ENCODE results near the gene DYNAP.

The DYNAP gene, protein sequence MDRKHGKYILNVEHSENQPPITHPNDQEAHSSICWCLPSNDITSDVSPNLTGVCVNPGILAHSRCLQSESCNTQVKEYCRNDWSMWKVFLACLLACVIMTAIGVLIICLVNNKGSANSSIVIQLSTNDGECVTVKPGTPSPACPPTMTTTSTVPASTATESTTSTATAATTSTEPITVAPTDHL

DNA sequence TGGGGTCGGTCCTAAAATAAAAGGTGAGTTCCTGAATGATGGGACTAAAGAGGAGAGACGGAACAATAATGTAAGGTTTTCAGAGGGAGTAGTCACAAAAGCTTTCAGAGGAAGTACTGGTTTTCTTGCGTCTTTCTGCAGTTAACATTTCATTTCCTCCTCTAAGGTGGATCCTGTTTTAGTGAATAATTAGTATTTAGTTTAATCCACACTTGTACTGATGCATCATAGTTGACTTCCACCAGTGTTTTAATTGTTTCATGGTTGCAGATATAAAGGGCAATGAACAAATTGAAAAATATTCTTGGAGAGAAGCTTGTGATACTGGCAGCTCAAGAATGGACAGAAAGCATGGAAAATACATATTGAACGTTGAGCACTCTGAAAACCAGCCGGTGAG is at the start of gene DYNAP:
DYNAP (plus strand) TSS at position 301 of the 400 bp plus-strand sequence; CDS start at position 339, 38 bp downstream.
- Mint-ChIP-seq H3K9me3 (no peaks in the 10 kb centered on the region), H3K27me3 (peaks cover 5% of the 10 kb centered on the region), H3K4me3 (no peak within 1 kb of the TSS), H3K27ac (no peak within 1 kb of the TSS), H3K4me1 (no peaks in the 10 kb centered on the region), H3K36me3 (ENCODE audit: low read depth) (no peaks in the 10 kb centered on the region)
- DNase-seq (no peak), ATAC-seq (no peak)

DNA sequence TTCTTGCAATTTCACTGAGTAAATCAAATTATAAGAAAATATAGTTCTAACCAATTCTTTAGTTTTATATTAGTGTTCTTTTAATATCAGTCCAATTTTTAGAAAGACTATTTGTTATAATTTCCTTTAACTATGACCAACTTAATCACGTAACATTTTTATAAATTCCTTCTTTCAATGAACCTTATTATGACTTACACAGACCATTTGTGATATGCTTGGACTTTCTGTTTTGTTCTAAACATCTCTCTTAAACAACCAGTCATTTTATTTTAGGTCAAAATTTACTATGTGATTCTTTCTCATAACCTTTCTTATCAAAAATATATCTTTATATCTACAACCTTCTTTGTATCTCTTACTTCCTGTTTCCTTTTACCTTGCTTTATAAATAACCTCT is 39.5 kb upstream of the DYNAP start:
- no peaks in the 10 kb centered on the region for H3K36me3 Mint-ChIP-seq (ENCODE audit: low read depth)
- H3K4me3 Mint-ChIP-seq = no peak overlapping the region
- H3K27ac Mint-ChIP-seq = no peak overlapping the region
- no peaks in the 10 kb centered on the region for H3K4me1 Mint-ChIP-seq
- H3K9me3 Mint-ChIP-seq = peaks cover 5% of the 10 kb centered on the region
- ATAC-seq = no peak
- no peak for DNase-seq
- peaks cover 2% of the 10 kb centered on the region for H3K27me3 Mint-ChIP-seq

DNA sequence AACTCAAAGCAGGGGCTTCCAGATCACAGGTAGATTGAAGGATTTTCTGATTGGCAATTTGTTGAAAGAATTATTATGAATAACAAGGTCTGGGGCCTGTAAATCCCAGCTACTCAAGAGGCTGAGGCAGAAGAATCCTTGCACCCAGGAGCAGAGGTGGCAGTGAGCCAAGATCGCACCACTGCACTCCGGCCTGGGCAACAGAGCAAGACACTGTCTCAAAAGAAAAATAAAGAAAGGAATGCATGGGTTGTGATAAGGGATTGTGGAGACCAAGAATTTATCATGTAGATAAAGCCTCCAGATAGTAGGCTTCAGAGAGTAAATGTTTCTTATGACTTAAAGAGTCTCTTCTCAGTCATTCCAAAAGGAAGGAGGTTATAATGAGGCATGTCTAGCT is 35.8 kb upstream of the DYNAP start:
- ATAC-seq (no peak), DNase-seq (no peak)
- no peaks in the 10 kb centered on the region for H3K36me3 Mint-ChIP-seq (ENCODE audit: low read depth)
- no peaks in the 10 kb centered on the region for H3K9me3 Mint-ChIP-seq
- peaks cover 2% of the 10 kb centered on the region for H3K27me3 Mint-ChIP-seq
- H3K27ac Mint-ChIP-seq = no peak overlapping the region
- H3K4me3 Mint-ChIP-seq = no peak overlapping the region
- no peaks in the 10 kb centered on the region for H3K4me1 Mint-ChIP-seq

DNA sequence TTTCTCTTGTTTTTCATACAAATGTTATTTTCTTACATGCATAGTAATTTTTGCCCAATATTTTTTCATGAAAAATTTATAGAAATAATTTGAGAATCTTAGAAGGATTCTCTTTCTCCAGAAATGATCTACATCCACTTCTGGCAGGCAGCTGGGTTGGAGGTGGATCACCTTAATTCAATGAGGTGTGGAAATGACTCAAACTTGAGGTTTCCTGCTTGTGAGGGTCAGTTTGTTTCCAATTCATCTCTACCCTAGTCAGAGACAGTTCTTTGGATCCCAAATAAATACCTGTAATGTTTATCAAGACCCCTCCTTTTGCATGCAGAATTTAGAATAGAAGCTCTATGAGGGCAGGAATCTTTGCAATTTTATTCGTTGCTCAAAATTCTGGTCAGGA is 35.0 kb upstream of the DYNAP start:
- ATAC-seq (no peak), DNase-seq (no peak)
- Mint-ChIP-seq H3K36me3 (ENCODE audit: low read depth) (no peaks in the 10 kb centered on the region), H3K27me3 (peaks cover 2% of the 10 kb centered on the region), H3K4me3 (no peak overlapping the region), H3K9me3 (no peaks in the 10 kb centered on the region), H3K27ac (no peak overlapping the region), H3K4me1 (no peaks in the 10 kb centered on the region)

DNA sequence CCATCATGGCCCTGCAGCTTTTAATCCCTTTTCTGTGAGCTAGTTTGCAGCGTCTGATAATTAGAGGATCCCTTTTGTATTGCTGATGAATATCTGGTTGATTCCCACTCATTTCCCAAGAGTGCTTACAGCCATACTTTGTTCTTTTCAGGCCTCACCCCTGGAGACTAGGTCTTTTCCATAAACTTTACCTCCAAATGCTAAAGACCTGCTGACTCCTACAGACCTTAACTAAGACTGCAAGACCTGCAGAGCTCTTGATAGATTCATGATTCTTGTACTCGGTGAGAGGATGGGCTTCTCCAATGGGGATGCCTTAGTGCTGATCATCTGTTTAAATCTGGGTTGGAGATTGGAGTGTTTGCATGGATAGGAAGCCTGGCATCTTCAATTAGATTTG is 33.1 kb upstream of the DYNAP start:
- DNase-seq (no peak), ATAC-seq (no peak)
- Mint-ChIP-seq H3K9me3 (no peaks in the 10 kb centered on the region), H3K27ac (no peak overlapping the region), H3K36me3 (ENCODE audit: low read depth) (no peaks in the 10 kb centered on the region), H3K4me3 (no peak overlapping the region), H3K27me3 (peaks cover 2% of the 10 kb centered on the region), H3K4me1 (no peaks in the 10 kb centered on the region)

DNA sequence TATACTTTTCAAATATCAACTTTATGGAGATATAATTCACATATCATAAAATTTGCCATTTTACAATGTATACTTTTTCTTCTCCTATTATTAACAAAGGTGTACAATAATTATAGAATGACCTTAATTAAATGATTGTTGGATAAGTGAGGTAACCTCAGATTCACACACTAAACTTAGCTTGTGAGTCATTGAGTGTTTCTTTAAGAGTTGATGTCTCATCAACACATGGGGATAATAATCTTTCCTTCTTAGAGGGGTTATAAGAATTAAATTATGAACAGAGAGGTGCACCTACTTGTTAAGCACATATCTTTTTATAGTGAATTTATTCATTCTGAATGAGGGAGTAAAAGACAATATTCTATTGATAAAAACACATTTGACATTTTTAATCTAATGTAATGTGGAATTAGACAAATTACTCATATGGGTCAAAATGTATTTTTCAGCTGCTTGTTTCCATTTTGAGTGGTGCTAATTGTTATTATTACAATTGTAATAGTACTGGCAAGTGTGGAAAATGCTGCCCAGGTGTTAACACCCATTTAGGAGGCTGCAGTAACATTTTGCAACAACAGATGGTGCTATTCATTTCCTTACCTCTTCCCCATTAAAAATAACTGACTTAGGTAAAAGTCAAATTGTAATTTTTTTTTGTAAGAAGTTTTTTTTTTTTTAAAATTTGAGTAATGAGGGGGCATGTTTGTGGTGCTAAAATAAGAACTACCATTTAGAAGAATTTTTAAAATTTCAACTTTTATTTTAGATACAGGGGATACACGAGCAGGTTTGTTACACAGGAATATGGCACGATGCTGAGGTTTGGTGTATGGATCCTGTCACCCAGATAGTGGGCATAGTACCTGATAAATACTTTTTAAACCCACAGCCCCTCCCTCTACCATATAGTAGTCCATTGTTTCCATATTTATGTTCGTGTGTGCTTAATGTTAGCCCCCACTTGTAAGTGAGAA is 32.1 kb upstream of the DYNAP start:
- Mint-ChIP-seq H3K27ac (no peak overlapping the region), H3K4me1 (no peaks in the 10 kb centered on the region), H3K4me3 (no peak overlapping the region), H3K27me3 (peaks cover 2% of the 10 kb centered on the region), H3K36me3 (ENCODE audit: low read depth) (no peaks in the 10 kb centered on the region), H3K9me3 (no peaks in the 10 kb centered on the region)
- ATAC-seq = no peak
- DNase-seq = no peak

DNA sequence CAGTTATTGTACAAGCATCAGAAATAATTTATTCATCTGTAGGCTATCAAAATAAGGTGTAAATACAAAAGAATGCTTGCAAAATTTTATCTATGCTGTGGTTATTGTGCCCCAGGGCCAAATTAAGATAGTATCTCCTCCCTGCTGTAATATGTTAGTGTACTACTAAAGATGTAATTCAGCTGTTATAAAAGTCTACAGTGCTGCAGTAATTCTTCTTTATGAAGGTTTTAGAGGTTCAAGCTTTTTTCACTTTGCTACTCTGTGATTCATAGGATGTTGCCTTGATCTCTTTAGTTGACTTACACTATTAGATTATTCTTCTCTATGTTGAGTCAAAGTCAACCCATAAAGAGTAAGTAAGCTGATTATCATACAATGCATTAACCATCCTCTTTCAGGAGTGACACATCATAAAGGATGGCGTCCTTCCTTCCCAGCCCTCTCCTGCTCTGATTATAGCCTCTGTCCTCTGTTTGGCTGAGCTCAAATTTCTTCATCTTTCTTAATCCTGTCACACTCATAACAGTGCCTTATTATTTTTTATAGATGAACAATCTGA is 29.3 kb upstream of the DYNAP start:
- no peaks in the 10 kb centered on the region for H3K36me3 Mint-ChIP-seq (ENCODE audit: low read depth)
- H3K4me3 Mint-ChIP-seq = no peak overlapping the region
- no peaks in the 10 kb centered on the region for H3K4me1 Mint-ChIP-seq
- H3K27ac Mint-ChIP-seq = no peak overlapping the region
- H3K27me3 Mint-ChIP-seq = peaks cover 2% of the 10 kb centered on the region
- DNase-seq = no peak
- H3K9me3 Mint-ChIP-seq = no peaks in the 10 kb centered on the region
- no peak for ATAC-seq

DNA sequence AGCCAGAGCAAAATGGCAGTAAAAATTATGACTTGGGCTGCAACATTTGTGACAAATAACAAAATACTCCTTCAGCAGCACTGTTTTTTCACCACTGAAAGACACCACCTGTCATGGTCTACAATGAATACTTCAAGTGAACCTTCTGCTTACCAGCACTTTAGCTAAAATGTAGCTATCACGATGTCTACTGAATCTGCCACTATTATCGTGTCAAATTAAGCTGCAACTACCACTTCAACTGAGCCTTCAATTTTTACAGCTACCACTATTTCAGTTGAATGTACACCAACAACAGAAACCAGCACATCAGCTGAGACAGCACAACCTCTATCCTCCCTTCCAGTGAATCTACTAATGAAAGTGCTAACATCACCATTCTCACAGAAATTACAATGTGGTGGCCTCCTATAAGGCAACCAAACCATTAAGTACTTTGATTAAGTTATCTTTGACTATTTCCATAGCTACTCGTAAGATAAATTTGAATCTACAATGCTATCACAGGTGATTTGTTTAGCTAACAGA is 10.8 kb upstream of the DYNAP start:
- Mint-ChIP-seq H3K4me3 (no peak overlapping the region), H3K36me3 (ENCODE audit: low read depth) (no peaks in the 10 kb centered on the region), H3K27ac (no peak overlapping the region), H3K4me1 (no peaks in the 10 kb centered on the region), H3K27me3 (peaks cover 3% of the 10 kb centered on the region), H3K9me3 (no peaks in the 10 kb centered on the region)
- ATAC-seq (no peak), DNase-seq (no peak)

DNA sequence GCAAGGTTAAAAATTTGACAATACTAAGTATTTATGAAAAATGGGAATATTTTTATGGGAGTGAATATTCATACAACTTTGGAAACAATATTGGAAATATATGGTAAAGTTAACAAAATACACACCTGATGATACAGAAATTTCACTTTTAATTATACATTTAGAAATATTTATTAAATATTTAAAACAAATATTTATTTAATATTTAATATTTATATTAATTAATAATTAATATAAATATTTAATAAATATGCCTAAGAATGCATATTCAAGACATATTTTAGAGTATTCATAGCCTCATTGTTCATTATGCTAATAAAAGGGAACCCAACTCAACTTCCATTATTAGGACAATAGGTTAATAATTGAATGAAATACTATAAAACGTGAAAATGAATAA is 7.0 kb upstream of the DYNAP start:
- Mint-ChIP-seq H3K36me3 (ENCODE audit: low read depth) (no peaks in the 10 kb centered on the region), H3K4me3 (no peak overlapping the region), H3K27ac (no peak overlapping the region), H3K4me1 (no peaks in the 10 kb centered on the region), H3K9me3 (no peaks in the 10 kb centered on the region), H3K27me3 (no peaks in the 10 kb centered on the region)
- DNase-seq (no peak), ATAC-seq (no peak)

DNA sequence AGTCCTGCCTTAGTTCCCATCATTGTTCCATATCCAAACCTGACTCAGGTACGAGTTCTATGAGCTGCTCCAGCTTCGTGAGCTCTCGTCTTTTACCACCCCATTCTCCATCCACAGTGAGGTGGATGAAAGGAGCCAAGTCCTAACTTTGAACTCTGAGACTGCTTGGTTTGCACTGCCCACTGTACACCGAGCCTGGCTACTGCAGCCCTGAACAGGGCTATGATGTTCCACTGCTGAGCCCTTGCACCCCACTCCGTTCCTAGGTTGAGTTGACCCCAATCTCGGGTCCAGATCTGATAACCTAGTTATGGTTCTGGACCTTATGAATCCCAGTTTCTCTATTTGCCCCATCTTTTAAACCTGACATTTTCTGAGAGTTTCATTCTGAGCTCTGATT is 5.3 kb upstream of the DYNAP start:
- no peak for DNase-seq
- Mint-ChIP-seq H3K36me3 (ENCODE audit: low read depth) (no peaks in the 10 kb centered on the region), H3K4me1 (no peaks in the 10 kb centered on the region), H3K27me3 (no peaks in the 10 kb centered on the region), H3K4me3 (no peak overlapping the region), H3K27ac (no peak overlapping the region), H3K9me3 (no peaks in the 10 kb centered on the region)
- no peak for ATAC-seq

DNA sequence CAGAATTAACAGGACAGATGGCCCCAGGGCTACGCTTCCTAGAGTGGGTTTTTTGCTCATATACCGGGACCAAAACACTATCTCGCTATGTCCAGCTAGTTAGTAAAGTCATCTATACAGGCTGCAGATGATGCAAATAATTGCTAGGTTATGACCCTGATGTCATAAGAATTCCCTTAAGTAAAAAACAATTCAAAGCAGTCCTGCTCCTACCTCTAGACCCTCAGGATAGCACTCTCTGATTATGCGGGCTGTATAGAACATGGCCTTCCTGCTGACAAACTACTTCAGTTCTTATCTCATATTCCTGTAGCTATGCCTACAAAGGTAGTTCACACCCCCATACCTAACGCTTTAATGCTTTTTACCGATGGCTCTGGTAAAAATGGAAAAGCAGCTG is 13.2 kb downstream of the DYNAP start:
- H3K4me1 Mint-ChIP-seq = no peaks in the 10 kb centered on the region
- H3K27me3 Mint-ChIP-seq = no peaks in the 10 kb centered on the region
- no peaks in the 10 kb centered on the region for H3K36me3 Mint-ChIP-seq (ENCODE audit: low read depth)
- H3K4me3 Mint-ChIP-seq = no peak overlapping the region
- H3K9me3 Mint-ChIP-seq = no peaks in the 10 kb centered on the region
- ATAC-seq (no peak), DNase-seq (no peak)
- no peak overlapping the region for H3K27ac Mint-ChIP-seq

DNA sequence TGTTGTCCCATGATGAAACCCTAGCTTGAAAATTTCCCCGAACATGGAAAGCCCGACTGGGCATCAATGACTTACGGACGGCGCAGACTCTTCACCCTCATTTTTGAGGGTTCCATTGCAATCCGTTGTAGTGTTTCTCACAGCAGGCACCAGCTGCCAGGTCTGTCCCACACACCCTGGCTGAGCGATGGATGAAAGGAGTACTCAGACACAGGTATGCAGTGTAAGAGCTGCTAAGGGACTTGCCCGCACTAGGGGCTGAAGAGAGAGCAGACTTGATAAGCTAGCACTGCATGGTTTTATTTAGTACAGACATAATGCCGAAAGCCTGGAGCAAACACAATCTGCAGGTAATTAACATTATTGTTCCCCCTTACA is 15.8 kb downstream of the DYNAP start:
- H3K27me3 Mint-ChIP-seq = no peaks in the 10 kb centered on the region
- H3K36me3 Mint-ChIP-seq (ENCODE audit: low read depth) = no peaks in the 10 kb centered on the region
- H3K4me1 Mint-ChIP-seq = no peaks in the 10 kb centered on the region

DNA sequence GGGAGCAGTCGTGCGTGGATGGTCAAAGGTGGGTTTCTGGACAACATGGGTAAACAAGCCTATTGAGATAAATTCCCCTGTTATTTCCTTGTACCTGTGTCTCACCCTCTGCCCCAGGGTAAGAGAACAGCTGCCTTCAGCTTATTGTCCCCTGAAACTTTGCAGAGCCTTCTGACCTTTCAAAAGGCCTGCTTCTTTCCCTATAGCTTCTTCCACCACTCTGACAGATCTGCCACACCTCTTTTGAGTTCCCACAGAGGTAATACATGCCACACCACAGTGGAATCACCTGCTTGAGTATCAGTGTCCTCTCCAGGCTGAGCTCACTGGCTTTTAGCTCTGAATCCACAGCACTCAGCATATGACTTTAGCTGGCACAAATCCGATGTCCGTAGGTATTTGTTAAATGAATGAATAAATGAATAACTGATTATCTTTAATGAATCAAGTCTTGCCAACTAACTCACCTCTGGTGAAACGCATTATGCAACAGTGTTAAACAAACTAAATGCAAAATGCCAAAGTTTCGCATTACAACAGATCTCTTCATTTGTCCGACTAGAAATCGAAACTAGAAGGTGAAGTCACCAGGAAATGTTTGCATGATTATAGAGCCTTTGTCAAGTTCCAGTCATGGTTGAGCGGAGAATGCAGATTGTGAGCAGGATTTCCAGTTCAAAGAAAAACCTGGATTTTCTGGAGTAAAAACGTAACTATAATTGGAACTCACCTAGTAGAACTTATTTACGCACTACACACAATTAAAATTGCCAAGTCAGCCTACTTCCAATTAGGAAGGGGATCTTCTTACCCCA is 16.4 kb downstream of the DYNAP start:
- H3K36me3 Mint-ChIP-seq (ENCODE audit: low read depth) = no peaks in the 10 kb centered on the region
- no peak overlapping the region for H3K27ac Mint-ChIP-seq

More for the DNA sequence above, 15.8 kb downstream of the DYNAP start:
- no peak overlapping the region for H3K27ac Mint-ChIP-seq
- no peak for DNase-seq
- no peaks in the 10 kb centered on the region for H3K9me3 Mint-ChIP-seq
- ATAC-seq = no peak
- H3K4me3 Mint-ChIP-seq = no peak overlapping the region

DNA sequence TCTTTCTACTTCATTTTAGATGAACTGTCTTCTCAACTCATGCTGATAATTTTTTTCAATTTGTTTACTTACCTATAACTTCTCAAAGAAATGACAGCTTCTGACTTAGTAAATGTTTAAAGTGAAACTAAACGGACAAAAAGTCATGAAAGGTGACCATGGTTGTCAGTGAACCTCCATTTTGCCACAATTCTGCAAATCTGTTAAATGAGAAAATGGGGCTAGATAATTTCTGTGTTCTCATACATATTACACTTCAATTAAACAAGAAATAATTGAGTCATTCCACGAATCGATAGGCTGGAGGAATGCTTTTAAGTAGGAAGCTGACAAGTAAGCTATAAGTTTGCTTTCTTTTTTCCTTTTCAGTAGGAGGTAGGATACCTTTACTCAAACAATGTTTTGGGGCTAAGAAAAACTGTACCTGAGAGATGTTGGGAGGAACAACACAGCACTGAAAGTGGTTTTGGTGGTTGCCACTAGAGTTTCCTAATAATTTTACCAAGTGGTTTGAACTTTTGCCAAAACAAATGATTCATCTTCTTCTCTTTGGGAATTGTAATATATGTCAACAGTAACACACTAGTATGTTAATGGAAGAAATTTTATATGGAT is 17.1 kb downstream of the DYNAP start:
- Mint-ChIP-seq H3K27ac (no peak overlapping the region), H3K9me3 (no peaks in the 10 kb centered on the region), H3K4me3 (no peak overlapping the region), H3K4me1 (no peaks in the 10 kb centered on the region), H3K36me3 (ENCODE audit: low read depth) (no peaks in the 10 kb centered on the region), H3K27me3 (no peaks in the 10 kb centered on the region)
- ATAC-seq (no peak), DNase-seq (no peak)

More for the DNA sequence above, 16.4 kb downstream of the DYNAP start:
- Mint-ChIP-seq H3K9me3 (no peaks in the 10 kb centered on the region), H3K27me3 (no peaks in the 10 kb centered on the region), H3K4me1 (no peaks in the 10 kb centered on the region), H3K4me3 (no peak overlapping the region)
- no peak for ATAC-seq
- no peak for DNase-seq
